GM23338 (cell line): ENCODE measurements around the gene IQCM. TPM values are rescaled to one million over a fixed set of nuclear protein-coding genes. Genes with fewer than 3 reads are reported as not detected.

Experiments
- ATAC-seq: fragments of 200-7000 bp; cut with Tn5 transposase; 3 replicates; pipeline ENCODE4 v1.9.1; 2020
- DNase-seq: peaks from one replicate; pipeline ENCODE4 v3.0.0-alpha.2; 2015; ENCODE audit warnings: low spot score
- H2AFZ ChIP-seq: fragments of 200-600 bp; sonication (generic); 2 replicates; pipeline ENCODE4 v1.8.0; 2016; ENCODE audit warnings: antibody characterized with exemption, mild to moderate bottlenecking, moderate library complexity
- H3F3A ChIP-seq: fragments of 200-600 bp; sonication (generic); replicated peaks from 2 replicates; pipeline ENCODE4 v1.8.0; 2017; ENCODE audit warnings: antibody characterized with exemption, mixed run types, low read depth
- H3K27ac ChIP-seq: fragments of 200-600 bp; sonication (generic); 2 replicates; pipeline ENCODE4 v1.6.1; 2016; ENCODE audit warnings: low read depth
- H3K27me3 ChIP-seq: fragments of 200-600 bp; sonication (generic); 2 replicates; pipeline ENCODE4 v1.8.0; 2016; ENCODE audit warnings: mild to moderate bottlenecking, mixed run types, moderate library complexity; ENCODE audit not compliant: insufficient read depth
- H3K36me3 ChIP-seq: fragments of 200-600 bp; sonication (generic); 2 replicates; pipeline ENCODE4 v1.8.0; 2016; ENCODE audit warnings: mild to moderate bottlenecking; ENCODE audit not compliant: insufficient read depth
- H3K4me1 ChIP-seq: fragments of 200-600 bp; sonication (generic); 2 replicates; pipeline ENCODE4 v1.8.0; 2016; ENCODE audit warnings: mild to moderate bottlenecking, moderate library complexity; ENCODE audit not compliant: insufficient read depth
- H3K4me2 ChIP-seq: fragments of 200-600 bp; sonication (generic); 2 replicates; pipeline ENCODE4 v1.7.1; 2017; ENCODE audit warnings: mixed run types
- H3K4me3 ChIP-seq: fragments of 200-600 bp; sonication (generic); 2 replicates; pipeline ENCODE4 v1.6.1; 2016; ENCODE audit warnings: mixed run types
- H3K79me2 ChIP-seq: fragments of 200-600 bp; sonication (generic); replicated peaks from 2 replicates; pipeline ENCODE4 v1.8.0; 2017; ENCODE audit warnings: mild to moderate bottlenecking; ENCODE audit not compliant: insufficient read depth
- H3K9me2 ChIP-seq: fragments of 200-600 bp; sonication (generic); 2 replicates; pipeline ENCODE4 v1.8.0; 2017; ENCODE audit not compliant: insufficient read depth
- H4K20me1 ChIP-seq: fragments of 200-600 bp; sonication (generic); replicated peaks from 2 replicates; pipeline ENCODE4 v1.8.0; 2017; ENCODE audit warnings: mild to moderate bottlenecking; ENCODE audit not compliant: insufficient read depth
- H3K27ac Mint-ChIP-seq: 2 replicates; pipeline ENCODE4 v1.8.0; 2020; ENCODE audit warnings: inconsistent platforms, mild to moderate bottlenecking, moderate library complexity, mixed read lengths
- H3K27me3 Mint-ChIP-seq: 3 replicates; pipeline ENCODE4 v1.8.0; 2022; ENCODE audit warnings: low read depth, mild to moderate bottlenecking, moderate library complexity, mixed read lengths, inconsistent platforms; ENCODE audit not compliant: insufficient read depth, poor library complexity
- H3K36me3 Mint-ChIP-seq: 3 replicates; pipeline ENCODE4 v1.8.0; 2021; ENCODE audit warnings: low read depth, mild to moderate bottlenecking, inconsistent platforms, moderate library complexity, mixed read lengths
- H3K4me1 Mint-ChIP-seq: 3 replicates; pipeline ENCODE4 v1.8.0; 2020; ENCODE audit warnings: mild to moderate bottlenecking, inconsistent platforms, mixed read lengths
- H3K4me3 Mint-ChIP-seq: 3 replicates; pipeline ENCODE4 v1.8.0; 2021; ENCODE audit warnings: moderate library complexity, mild to moderate bottlenecking, inconsistent platforms, mixed read lengths
- H3K9me3 Mint-ChIP-seq: 3 replicates; pipeline ENCODE4 v1.8.0; 2020; ENCODE audit warnings: moderate library complexity, mild to moderate bottlenecking, inconsistent platforms, mixed read lengths
- EZH2phosphoT487 ChIP-seq: fragments of 200-600 bp; sonication (generic); IDR thresholded peaks from one replicate; pipeline ENCODE4 v1.8.1; 2018; ENCODE audit warnings: antibody characterized with exemption; ENCODE audit not compliant: unreplicated experiment
- JUNB ChIP-seq: IDR thresholded peaks from one replicate; pipeline ENCODE4 v1.6.1; 2016; ENCODE audit warnings: antibody characterized with exemption; ENCODE audit not compliant: unreplicated experiment
- POLR2AphosphoS5 ChIP-seq: IDR thresholded peaks from 2 replicates; pipeline ENCODE4 v1.6.1; 2016; ENCODE audit warnings: antibody characterized with exemption, low read depth
- ZNF331 ChIP-seq: fragments of 250-450 bp; sonication (Bioruptor Pico); IDR thresholded peaks from 2 replicates; pipeline ENCODE4 v1.5.0; 2020; ENCODE audit warnings: low read depth, mild to moderate bottlenecking, moderate library complexity
- polyA plus RNA-seq: library from polyadenylated mRNA; unstranded; fragments of >200 nt; fragmentation: Nextera tagmentation; extraction: Ambion mirVana; gene quantifications from 2 replicates; pipeline ENCODE4 v1.2.1, GENCODE V29; 2016
- total RNA-seq: library from RNA; depleted of rRNA; stranded (reverse); fragments of >200 nt; shearing (Covaris generic); gene quantifications from 2 replicates; pipeline ENCODE4 v1.2.3, GENCODE V29; 2014
- TF ChIP-seq, protein P1 (sequence below): fragments of 250-450 bp; sonication (Bioruptor Pico); IDR thresholded peaks from 2 replicates; pipeline ENCODE4 v1.5.0; 2020; ENCODE audit warnings: mild to moderate bottlenecking, moderate library complexity
- TF ChIP-seq, protein P2 (sequence below): IDR thresholded peaks from one replicate; pipeline ENCODE4 v1.6.1; 2018; ENCODE audit warnings: antibody characterized with exemption; ENCODE audit not compliant: unreplicated experiment

The IQCM gene
- total and polyA plus RNA-seq, 2 experiments from 2014 or later = not detected

- TF ChIP-seq, protein P1, sequence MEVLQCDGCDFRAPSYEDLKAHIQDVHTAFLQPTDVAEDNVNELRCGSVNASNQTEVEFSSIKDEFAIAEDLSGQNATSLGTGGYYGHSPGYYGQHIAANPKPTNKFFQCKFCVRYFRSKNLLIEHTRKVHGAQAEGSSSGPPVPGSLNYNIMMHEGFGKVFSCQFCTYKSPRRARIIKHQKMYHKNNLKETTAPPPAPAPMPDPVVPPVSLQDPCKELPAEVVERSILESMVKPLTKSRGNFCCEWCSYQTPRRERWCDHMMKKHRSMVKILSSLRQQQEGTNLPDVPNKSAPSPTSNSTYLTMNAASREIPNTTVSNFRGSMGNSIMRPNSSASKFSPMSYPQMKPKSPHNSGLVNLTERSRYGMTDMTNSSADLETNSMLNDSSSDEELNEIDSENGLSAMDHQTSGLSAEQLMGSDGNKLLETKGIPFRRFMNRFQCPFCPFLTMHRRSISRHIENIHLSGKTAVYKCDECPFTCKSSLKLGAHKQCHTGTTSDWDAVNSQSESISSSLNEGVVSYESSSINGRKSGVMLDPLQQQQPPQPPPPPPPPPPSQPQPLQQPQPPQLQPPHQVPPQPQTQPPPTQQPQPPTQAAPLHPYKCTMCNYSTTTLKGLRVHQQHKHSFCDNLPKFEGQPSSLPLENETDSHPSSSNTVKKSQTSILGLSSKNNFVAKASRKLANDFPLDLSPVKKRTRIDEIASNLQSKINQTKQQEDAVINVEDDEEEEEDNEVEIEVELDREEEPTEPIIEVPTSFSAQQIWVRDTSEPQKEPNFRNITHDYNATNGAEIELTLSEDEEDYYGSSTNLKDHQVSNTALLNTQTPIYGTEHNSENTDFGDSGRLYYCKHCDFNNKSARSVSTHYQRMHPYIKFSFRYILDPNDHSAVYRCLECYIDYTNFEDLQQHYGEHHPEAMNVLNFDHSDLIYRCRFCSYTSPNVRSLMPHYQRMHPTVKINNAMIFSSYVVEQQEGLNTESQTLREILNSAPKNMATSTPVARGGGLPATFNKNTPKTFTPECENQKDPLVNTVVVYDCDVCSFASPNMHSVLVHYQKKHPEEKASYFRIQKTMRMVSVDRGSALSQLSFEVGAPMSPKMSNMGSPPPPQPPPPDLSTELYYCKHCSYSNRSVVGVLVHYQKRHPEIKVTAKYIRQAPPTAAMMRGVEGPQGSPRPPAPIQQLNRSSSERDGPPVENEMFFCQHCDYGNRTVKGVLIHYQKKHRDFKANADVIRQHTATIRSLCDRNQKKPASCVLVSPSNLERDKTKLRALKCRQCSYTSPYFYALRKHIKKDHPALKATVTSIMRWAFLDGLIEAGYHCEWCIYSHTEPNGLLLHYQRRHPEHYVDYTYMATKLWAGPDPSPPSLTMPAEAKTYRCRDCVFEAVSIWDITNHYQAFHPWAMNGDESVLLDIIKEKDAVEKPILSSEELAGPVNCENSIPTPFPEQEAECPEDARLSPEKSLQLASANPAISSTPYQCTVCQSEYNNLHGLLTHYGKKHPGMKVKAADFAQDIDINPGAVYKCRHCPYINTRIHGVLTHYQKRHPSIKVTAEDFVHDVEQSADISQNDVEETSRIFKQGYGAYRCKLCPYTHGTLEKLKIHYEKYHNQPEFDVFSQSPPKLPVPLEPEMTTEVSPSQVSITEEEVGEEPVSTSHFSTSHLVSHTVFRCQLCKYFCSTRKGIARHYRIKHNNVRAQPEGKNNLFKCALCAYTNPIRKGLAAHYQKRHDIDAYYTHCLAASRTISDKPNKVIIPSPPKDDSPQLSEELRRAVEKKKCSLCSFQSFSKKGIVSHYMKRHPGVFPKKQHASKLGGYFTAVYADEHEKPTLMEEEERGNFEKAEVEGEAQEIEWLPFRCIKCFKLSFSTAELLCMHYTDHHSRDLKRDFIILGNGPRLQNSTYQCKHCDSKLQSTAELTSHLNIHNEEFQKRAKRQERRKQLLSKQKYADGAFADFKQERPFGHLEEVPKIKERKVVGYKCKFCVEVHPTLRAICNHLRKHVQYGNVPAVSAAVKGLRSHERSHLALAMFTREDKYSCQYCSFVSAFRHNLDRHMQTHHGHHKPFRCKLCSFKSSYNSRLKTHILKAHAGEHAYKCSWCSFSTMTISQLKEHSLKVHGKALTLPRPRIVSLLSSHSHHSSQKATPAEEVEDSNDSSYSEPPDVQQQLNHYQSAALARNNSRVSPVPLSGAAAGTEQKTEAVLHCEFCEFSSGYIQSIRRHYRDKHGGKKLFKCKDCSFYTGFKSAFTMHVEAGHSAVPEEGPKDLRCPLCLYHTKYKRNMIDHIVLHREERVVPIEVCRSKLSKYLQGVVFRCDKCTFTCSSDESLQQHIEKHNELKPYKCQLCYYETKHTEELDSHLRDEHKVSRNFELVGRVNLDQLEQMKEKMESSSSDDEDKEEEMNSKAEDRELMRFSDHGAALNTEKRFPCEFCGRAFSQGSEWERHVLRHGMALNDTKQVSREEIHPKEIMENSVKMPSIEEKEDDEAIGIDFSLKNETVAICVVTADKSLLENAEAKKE = no peak
- no peak for TF ChIP-seq ZNF331 (CRISPR knock-in tag)
- no peak for TF ChIP-seq POLR2AphosphoS5
- no peak for TF ChIP-seq JUNB
These were observed 87.2 kb downstream of the IQCM start (continued) for GRCh38 chr4:149728444-149728843.

- H3K27me3 ChIP-seq = no peaks in the 10 kb centered on the region
- H3F3A ChIP-seq = no peaks in the 10 kb centered on the region
- no peak overlapping the region for H2AFZ ChIP-seq
- TF ChIP-seq, protein P1 = no peak
- TF ChIP-seq POLR2AphosphoS5 (no peak), EZH2phosphoT487 (no peak)
- TF ChIP-seq, protein P2, sequence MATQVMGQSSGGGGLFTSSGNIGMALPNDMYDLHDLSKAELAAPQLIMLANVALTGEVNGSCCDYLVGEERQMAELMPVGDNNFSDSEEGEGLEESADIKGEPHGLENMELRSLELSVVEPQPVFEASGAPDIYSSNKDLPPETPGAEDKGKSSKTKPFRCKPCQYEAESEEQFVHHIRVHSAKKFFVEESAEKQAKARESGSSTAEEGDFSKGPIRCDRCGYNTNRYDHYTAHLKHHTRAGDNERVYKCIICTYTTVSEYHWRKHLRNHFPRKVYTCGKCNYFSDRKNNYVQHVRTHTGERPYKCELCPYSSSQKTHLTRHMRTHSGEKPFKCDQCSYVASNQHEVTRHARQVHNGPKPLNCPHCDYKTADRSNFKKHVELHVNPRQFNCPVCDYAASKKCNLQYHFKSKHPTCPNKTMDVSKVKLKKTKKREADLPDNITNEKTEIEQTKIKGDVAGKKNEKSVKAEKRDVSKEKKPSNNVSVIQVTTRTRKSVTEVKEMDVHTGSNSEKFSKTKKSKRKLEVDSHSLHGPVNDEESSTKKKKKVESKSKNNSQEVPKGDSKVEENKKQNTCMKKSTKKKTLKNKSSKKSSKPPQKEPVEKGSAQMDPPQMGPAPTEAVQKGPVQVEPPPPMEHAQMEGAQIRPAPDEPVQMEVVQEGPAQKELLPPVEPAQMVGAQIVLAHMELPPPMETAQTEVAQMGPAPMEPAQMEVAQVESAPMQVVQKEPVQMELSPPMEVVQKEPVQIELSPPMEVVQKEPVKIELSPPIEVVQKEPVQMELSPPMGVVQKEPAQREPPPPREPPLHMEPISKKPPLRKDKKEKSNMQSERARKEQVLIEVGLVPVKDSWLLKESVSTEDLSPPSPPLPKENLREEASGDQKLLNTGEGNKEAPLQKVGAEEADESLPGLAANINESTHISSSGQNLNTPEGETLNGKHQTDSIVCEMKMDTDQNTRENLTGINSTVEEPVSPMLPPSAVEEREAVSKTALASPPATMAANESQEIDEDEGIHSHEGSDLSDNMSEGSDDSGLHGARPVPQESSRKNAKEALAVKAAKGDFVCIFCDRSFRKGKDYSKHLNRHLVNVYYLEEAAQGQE = no peak
These were observed 88.0 kb downstream of the IQCM start for GRCh38 chr4:149727663-149728062.

More at GRCh38 chr4:149727663-149728062, 88.0 kb downstream of the IQCM start:
- Mint-ChIP-seq H3K27me3 (no peaks in the 10 kb centered on the region), H3K36me3 (no peaks in the 10 kb centered on the region), H3K9me3 (no peaks in the 10 kb centered on the region), H3K4me3 (no peak overlapping the region), H3K4me1 (no peaks in the 10 kb centered on the region), H3K27ac (no peak overlapping the region)
- no peaks in the 10 kb centered on the region for H3K36me3 ChIP-seq
- H3K9me2 ChIP-seq = 0 out of 2 replicates have a peak, but pooled peaks cover 6% of the 10 kb centered on the region
- no peak overlapping the region for H3K4me3 ChIP-seq
- no peak overlapping the region for H3K4me2 ChIP-seq
- no peaks in the 10 kb centered on the region for H4K20me1 ChIP-seq
- H3K79me2 ChIP-seq = no peaks in the 10 kb centered on the region
- no peak overlapping the region for H3K27ac ChIP-seq
- ATAC-seq = no peak
- no peak for DNase-seq
- no peaks in the 10 kb centered on the region for H3K4me1 ChIP-seq
